Non-pigmented ciliary epithelial cell (primary cell): ENCODE measurements around the gene SENP3.

Source experiments
- DNase-seq: peaks from one replicate; pipeline ENCODE4 v3.0.0-alpha.2; 2010; ENCODE audit warnings: low read depth

SENP3 gene

GRCh38 chr17:7577327-7578199 lies 15.8 kb downstream of the SENP3 start:
- DNase-seq: no peak

GRCh38 chr17:7579001-7579833 lies 17.5 kb downstream of the SENP3 start, which contains the start of gene CD68:
TSS of gene CD68 (plus strand) at chr17:7579638. CDS start at chr17:7579678, 40 bp downstream.
- no peak for DNase-seq

GRCh38 chr17:7579834-7580603 lies 18.3 kb downstream of the SENP3 start:
- no peak for DNase-seq

GRCh38 chr17:7580604-7581575 lies 19.2 kb downstream of the SENP3 start:
- no peak for DNase-seq

GRCh38 chr17:7582396-7583252 lies 20.9 kb downstream of the SENP3 start:
- DNase-seq: no peak

- peak; percentile 87 for DNase-seq
Observed at GRCh38 chr17:7583253-7584109, 21.8 kb downstream of the SENP3 start, which contains the start of gene MPDU1. TSS of gene MPDU1 (plus strand) at chr17:7583852. CDS start at chr17:7583863, 11 bp downstream.

GRCh38 chr17:7586673-7587419 lies 25.1 kb downstream of the SENP3 start:
- DNase-seq: no peak

GRCh38 chr17:7587420-7588151 lies 25.9 kb downstream of the SENP3 start:
- DNase-seq: peak; percentile 88

- DNase-seq: no peak
Observed at GRCh38 chr17:7588553-7589203, 27.0 kb downstream of the SENP3 start.

GRCh38 chr17:7589204-7589868 lies 27.6 kb downstream of the SENP3 start:
- DNase-seq: no peak

- no peak for DNase-seq
Observed at GRCh38 chr17:7589891-7590691, 28.4 kb downstream of the SENP3 start, which contains the start of gene SOX15. TSS of gene SOX15 (minus strand) at chr17:7590094. CDS start at chr17:7589676, 418 bp downstream.

- peak; percentile 47 for DNase-seq
Observed at GRCh38 chr17:7590743-7591142, 29.0 kb downstream of the SENP3 start.

- DNase-seq: no peak
Observed at GRCh38 chr17:7591596-7591995, 29.9 kb downstream of the SENP3 start.

- no peak for DNase-seq
Observed at GRCh38 chr17:7592422-7593021, 30.8 kb downstream of the SENP3 start.

GRCh38 chr17:7593296-7593695 lies 31.6 kb downstream of the SENP3 start:
- no peak for DNase-seq
